H1 (cell line): ENCODE results near the gene G6PC3. TPM values are rescaled to one million over a fixed set of nuclear protein-coding genes. Genes with fewer than 3 reads are reported as not detected.
"Not testable (repeated sequence)": the region's sequence is repeated elsewhere in the genome, so short reads cannot be mapped to it uniquely, and the experiment has no call there.

ENCODE experiments used
- CTCF ChIA-PET: fragments of 300-600 bp; sonication (Branson Sonifier 250); formaldehyde crosslinking; loops from one replicate; lab custom pipeline; 2021; ENCODE audit not compliant: partially characterized antibody; lab: Charles Lee
- POLR2A ChIA-PET: fragments of 300-600 bp; sonication (Branson Sonifier 250); formaldehyde crosslinking; loops from one replicate; lab custom pipeline; 2021; ENCODE audit warnings: inconsistent platforms; ENCODE audit not compliant: partially characterized antibody; lab: Charles Lee
- DNase-seq, 2 experiments: peaks; one replicate each; pipeline versions ENCODE4 v3.0.0 to v3.0.0-alpha.2; 2010 to 2022; ENCODE audit warnings: low spot score in 2 of 2, low read depth in 1 of 2, mixed read lengths in 1 of 2
- FAIRE-seq: peaks from 2 replicates; lab custom pipeline; 2011; peaks lifted over from hg19 to GRCh38; lab: Jason Lieb, UNC
- H2AFZ ChIP-seq: 2 replicates; pipeline ENCODE4 v1.8.1; 2012; ENCODE audit warnings: low read length, inconsistent platforms
- H2AK5ac ChIP-seq: 2 replicates; pipeline ENCODE4 v1.6.1; 2013; ENCODE audit warnings: low read depth, low read length
- H2BK120ac ChIP-seq: replicated peaks from 2 replicates; pipeline ENCODE3; 2013; ENCODE audit warnings: low read depth, low read length, inconsistent platforms
- H2BK12ac ChIP-seq: 2 replicates; pipeline ENCODE4 v1.6.1; 2013; ENCODE audit warnings: low read depth, low read length
- H2BK15ac ChIP-seq: 2 replicates; pipeline ENCODE4 v1.6.1; 2013; ENCODE audit warnings: low read length
- H2BK20ac ChIP-seq: 2 replicates; pipeline ENCODE4 v1.6.1; 2013; ENCODE audit warnings: low read length
- H2BK5ac ChIP-seq: 2 replicates; pipeline ENCODE4 v1.6.1; 2013; ENCODE audit warnings: low read depth, low read length
- H3K14ac ChIP-seq: 2 replicates; pipeline ENCODE4 v1.6.1; 2013; ENCODE audit warnings: inconsistent platforms; ENCODE audit not compliant: insufficient read length
- H3K18ac ChIP-seq: 2 replicates; pipeline ENCODE4 v1.6.1; 2013; ENCODE audit warnings: low read length; ENCODE audit errors: extremely low read depth
- H3K23ac ChIP-seq: 2 replicates; pipeline ENCODE4 v1.6.1; 2013; ENCODE audit warnings: inconsistent platforms; ENCODE audit not compliant: insufficient read length
- H3K23me2 ChIP-seq: 2 replicates; pipeline ENCODE4 v1.6.1; 2013; ENCODE audit warnings: low read depth, low read length
- H3K27ac ChIP-seq: 2 replicates; pipeline ENCODE4 v1.6.1; 2011; ENCODE audit warnings: low read depth, low read length, inconsistent platforms
- H3K27me3 ChIP-seq, 4 experiments: replicated peaks in 1 of 4; 1 replicate in 1 of 4; 2 replicates in 3 of 4; pipeline versions ENCODE4 v1.6.1 to v1.8.1; 2011 to 2013; ENCODE audit warnings: low read length in 3 of 4, mild to moderate bottlenecking in 3 of 4, inconsistent platforms in 2 of 4, mixed read lengths in 2 of 4, moderate library complexity in 1 of 4; ENCODE audit not compliant: control insufficient read depth in 3 of 4, insufficient read depth in 3 of 4; ENCODE audit errors: extremely low read depth in 1 of 4
- H3K36me3 ChIP-seq, 4 experiments: 2 replicates each; pipeline versions ENCODE4 v1.6.1 to v1.8.1; 2011 to 2013; ENCODE audit warnings: mild to moderate bottlenecking in 4 of 4, low read length in 3 of 4, moderate library complexity in 2 of 4, control low read depth in 1 of 4, inconsistent platforms in 1 of 4; ENCODE audit not compliant: insufficient read depth in 4 of 4, control insufficient read depth in 2 of 4
- H3K4ac ChIP-seq: replicated peaks from 2 replicates; pipeline ENCODE3; 2013; ENCODE audit warnings: low read length, low read depth, mixed read lengths, inconsistent platforms; ENCODE audit not compliant: insufficient read length
- H3K4me1 ChIP-seq, 4 experiments: replicated peaks in 1 of 4; 1 replicate in 1 of 4; 2 replicates in 3 of 4; pipeline versions ENCODE4 v1.6.1 to v1.8.1; 2011 to 2013; ENCODE audit warnings: low read length in 3 of 4, inconsistent platforms in 2 of 4, mixed read lengths in 1 of 4; ENCODE audit not compliant: insufficient read depth in 4 of 4, control insufficient read depth in 3 of 4
- H3K4me2 ChIP-seq, 2 experiments: 2 replicates each; pipeline versions ENCODE4 v1.6.1 to v1.8.1; 2011 to 2013; ENCODE audit warnings: low read depth in 2 of 2, low read length in 2 of 2, control low read depth in 1 of 2, inconsistent platforms in 1 of 2, mild to moderate bottlenecking in 1 of 2; ENCODE audit not compliant: insufficient read depth in 1 of 2
- H3K4me3 ChIP-seq, 4 experiments: fragments of 200-600, 300-600 bp in 1 of 4; sonication (generic), shearing (Covaris generic), sonication (Bioruptor Twin) in 1 of 4; 2 replicates each; pipeline versions ENCODE4 v1.5.1 to v1.8.1; 2011 to 2016; ENCODE audit warnings: low read length in 4 of 4, low read depth in 3 of 4, control low read depth in 2 of 4, inconsistent platforms in 2 of 4, mild to moderate bottlenecking in 2 of 4, mixed read lengths in 1 of 4, moderate library complexity in 1 of 4; ENCODE audit not compliant: insufficient read depth in 2 of 4; ENCODE audit errors: extremely low read depth in 1 of 4
- H3K56ac ChIP-seq: replicated peaks from 2 replicates; pipeline ENCODE3; 2013; ENCODE audit warnings: low read depth, mild to moderate bottlenecking, mixed read lengths, low read length, inconsistent platforms; ENCODE audit not compliant: insufficient read length
- H3K79me1 ChIP-seq: 2 replicates; pipeline ENCODE4 v1.6.1; 2013; ENCODE audit warnings: low read depth, low read length, control low read depth
- H3K79me2 ChIP-seq, 2 experiments: 2 replicates each; pipeline versions ENCODE4 v1.6.1 to v1.8.1; 2012 to 2013; ENCODE audit warnings: low read length in 2 of 2, mild to moderate bottlenecking in 2 of 2, inconsistent platforms in 1 of 2; ENCODE audit not compliant: insufficient read depth in 2 of 2, control insufficient read depth in 1 of 2
- H3K9ac ChIP-seq, 4 experiments: replicated peaks in 1 of 4; 1 replicate in 1 of 4; 2 replicates in 3 of 4; pipeline versions ENCODE4 v1.6.1 to v1.8.1; 2011 to 2013; ENCODE audit warnings: low read depth in 3 of 4, low read length in 3 of 4, control low read depth in 2 of 4, mild to moderate bottlenecking in 2 of 4, moderate library complexity in 2 of 4, inconsistent platforms in 1 of 4; ENCODE audit errors: extremely low read depth in 1 of 4
- H3K9me3 ChIP-seq, 2 experiments: 2 replicates each; pipeline versions ENCODE4 v1.6.1 to v1.8.1; 2012 to 2013; ENCODE audit warnings: mild to moderate bottlenecking in 2 of 2, moderate library complexity in 2 of 2, control low read depth in 1 of 2, inconsistent platforms in 1 of 2, low read depth in 1 of 2, low read length in 1 of 2, mixed read lengths in 1 of 2; ENCODE audit not compliant: insufficient read depth in 2 of 2
- H4K20me1 ChIP-seq, 2 experiments: replicated peaks in 1 of 2; 2 replicates each; pipeline versions ENCODE3 to v1.8.1; 2011 to 2013; ENCODE audit warnings: inconsistent platforms in 2 of 2, low read length in 2 of 2, mild to moderate bottlenecking in 1 of 2; ENCODE audit not compliant: insufficient read depth in 2 of 2, control insufficient read depth in 1 of 2
- H4K5ac ChIP-seq: 2 replicates; pipeline ENCODE4 v1.6.1; 2013; ENCODE audit warnings: low read length, low read depth, mixed read lengths, inconsistent platforms; ENCODE audit not compliant: insufficient read length
- H4K8ac ChIP-seq: 2 replicates; pipeline ENCODE4 v1.8.0; 2013; ENCODE audit warnings: mild to moderate bottlenecking, moderate library complexity, low read length, inconsistent platforms; ENCODE audit not compliant: insufficient read depth; ENCODE audit errors: extremely low read depth
- H4K91ac ChIP-seq: replicated peaks from 2 replicates; pipeline ENCODE3; 2013; ENCODE audit warnings: low read length, mixed read lengths, inconsistent platforms; ENCODE audit not compliant: insufficient read length
- WGBS, 2 experiments: shearing (Covaris generic) in 1 of 2; methylation state at CpG; one replicate each; pipeline versions ENCODE4 v1.1.6 to v1.1.7; 2013 to 2015; ENCODE audit warnings: low lambda C conversion rate in 2 of 2, mixed read lengths in 2 of 2, inconsistent platforms in 1 of 2, low coverage in 1 of 2, missing lambda C conversion rate in 1 of 2; ENCODE audit not compliant: insufficient replicate concordance in 2 of 2, insufficient coverage in 1 of 2, insufficient read length in 1 of 2; ENCODE audit errors: extremely low coverage in 1 of 2, missing lambda C conversion rate in 1 of 2; 5-methylcytosine and 5-hydroxymethylcytosine counted together
- polyA plus RNA-seq, 7 experiments: library from polyadenylated mRNA; depleted of rRNA in 3 of 7; stranded (reverse) in 5 of 7; unstranded in 2 of 7; fragments of >200 nt in 5 of 7; fragments of 200-250 nt in 2 of 7; gene quantifications; 1 replicate in 5 of 7; 2 replicates in 1 of 7; 4 replicates in 1 of 7; pipeline versions ENCODE4 v1.2.1 to v1.2.3, GENCODE V29; 2011 to 2013; ENCODE audit warnings: missing spikeins in 2 of 7, mixed read lengths in 2 of 7
- total RNA-seq: library from RNA; stranded (reverse); fragmentation: NEBNext Ultra II Directional; extraction: Animal tissue kit (Norgen Biotek cat#: 25700); gene quantifications from 2 replicates; pipeline ENCODE4 v1.2.1, GENCODE V29; 2021

G6PC3 gene
- total and polyA plus RNA-seq, 2 of the 8 experiments (the other 6 are each of a cell fraction or from before 2014, with no cell fraction given), result 104 to 343 TPM

DNA sequence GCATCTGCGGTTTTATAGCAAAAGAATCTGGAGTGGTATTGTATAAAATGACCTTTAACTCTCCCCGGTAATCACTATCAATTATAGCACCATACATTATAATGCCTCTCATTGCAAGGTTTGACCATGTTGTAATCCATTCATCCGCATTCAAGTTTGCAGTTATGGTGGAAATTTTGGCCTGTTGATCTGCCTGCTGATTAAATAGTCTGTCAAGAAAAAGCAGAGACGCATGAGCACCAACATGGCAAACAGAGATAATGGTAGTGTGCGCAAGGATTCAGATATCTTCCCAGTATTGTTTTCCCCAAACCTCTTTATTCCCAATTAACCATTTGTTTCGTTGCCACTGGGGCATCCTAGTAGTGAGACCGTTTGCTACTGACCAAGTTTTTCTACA, 49.3 kb upstream of the G6PC3 start:
- not testable (repeated sequence) for FAIRE-seq
- CTCF ChIA-PET, result interaction anchor here (0.6 to 13.3 kb wide), 5 partner anchors 11 to 176 kb away, joined by 3 to 108 read pairs (median 10); no protein-coding TSS in a partner anchor

More for the DNA sequence above, 49.3 kb upstream of the G6PC3 start:
- not testable (repeated sequence) for H3K4me3 ChIP-seq, H3K36me3 ChIP-seq, H2AFZ ChIP-seq, H4K20me1 ChIP-seq, H3K9ac ChIP-seq, H3K27ac ChIP-seq, H4K91ac ChIP-seq, H2BK12ac ChIP-seq, H2AK5ac ChIP-seq, H3K23me2 ChIP-seq, H2BK15ac ChIP-seq, H4K5ac ChIP-seq, H3K79me2 ChIP-seq, H3K23ac ChIP-seq, H3K4me2 ChIP-seq, H3K27me3 ChIP-seq, H4K8ac ChIP-seq, H3K56ac ChIP-seq, H2BK120ac ChIP-seq, H3K4me1 ChIP-seq, H3K79me1 ChIP-seq, H3K14ac ChIP-seq, DNase-seq, H2BK20ac ChIP-seq, H3K18ac ChIP-seq, H3K9me3 ChIP-seq, H2BK5ac ChIP-seq, H3K4ac ChIP-seq
- POLR2A ChIA-PET, result interaction anchor here (0.7 to 1.7 kb wide), 8 partner anchors 8 to 85 kb away, joined by 3 to 6 read pairs (median 3); no protein-coding TSS in a partner anchor
- WGBS, 2 experiments, result 93% methylated on average over 7 of the region's 7 CpGs; no CpG with 5 or more reads in 1 of the 2 experiments
